K562 (cell line): ENCODE measurements around the gene PSME1.

Source experiments
- CBX3 ChIP-seq, 2 experiments: IDR thresholded peaks; 1 replicate in 1 of 2; 2 replicates in 1 of 2; pipeline ENCODE4 v1.6.1; 2012; ENCODE audit warnings: inconsistent platforms in 2 of 2, low read length in 2 of 2, borderline replicate concordance in 1 of 2, control low read depth in 1 of 2
- CHD1 ChIP-seq: fragments of 200-600 bp; sonication (generic); IDR thresholded peaks from one replicate; pipeline ENCODE4 v1.6.1; 2012; ENCODE audit warnings: mild to moderate bottlenecking, moderate library complexity, low read length, inconsistent platforms
- JUNB ChIP-seq: fragments of 450-650 bp; formaldehyde crosslinking; conservative IDR thresholded peaks from 2 replicates; pipeline ENCODE4 v1.4.0; 2020; ENCODE audit warnings: mild to moderate bottlenecking
- MCM7 ChIP-seq, 2 experiments: fragments of 450-650 bp; IDR thresholded peaks; 2 replicates each; pipeline ENCODE4 v1.6.1; 2016 to 2018
- MIER1 ChIP-seq: fragments of 450-650 bp; IDR thresholded peaks from 2 replicates; pipeline ENCODE4 v1.6.1; 2016; ENCODE audit warnings: antibody characterized with exemption, mild to moderate bottlenecking, low read depth
- TF ChIP-seq, protein P1 (sequence below): sonication (generic); formaldehyde crosslinking; IDR thresholded peaks from 2 replicates; pipeline ENCODE4 v1.8.0; 2022; ENCODE audit warnings: mild to moderate bottlenecking, missing genetic modification reagents
- TF ChIP-seq, protein P2 (sequence below): sonication (generic); formaldehyde crosslinking; IDR thresholded peaks from 2 replicates; pipeline ENCODE4 v1.9.0; 2022; ENCODE audit warnings: mild to moderate bottlenecking, missing genetic modification reagents
- TF ChIP-seq, protein P3 (sequence below): fragments of 250-450 bp; sonication (Bioruptor Pico); IDR thresholded peaks from 2 replicates; pipeline ENCODE4 v1.8.0; 2021; ENCODE audit warnings: borderline replicate concordance, mild to moderate bottlenecking, moderate library complexity; ENCODE audit not compliant: poor library complexity, severe bottlenecking

GRCh38 chr14:24122898-24123297, 13.1 kb upstream of the PSME1 start:
- TF ChIP-seq, protein P1, sequence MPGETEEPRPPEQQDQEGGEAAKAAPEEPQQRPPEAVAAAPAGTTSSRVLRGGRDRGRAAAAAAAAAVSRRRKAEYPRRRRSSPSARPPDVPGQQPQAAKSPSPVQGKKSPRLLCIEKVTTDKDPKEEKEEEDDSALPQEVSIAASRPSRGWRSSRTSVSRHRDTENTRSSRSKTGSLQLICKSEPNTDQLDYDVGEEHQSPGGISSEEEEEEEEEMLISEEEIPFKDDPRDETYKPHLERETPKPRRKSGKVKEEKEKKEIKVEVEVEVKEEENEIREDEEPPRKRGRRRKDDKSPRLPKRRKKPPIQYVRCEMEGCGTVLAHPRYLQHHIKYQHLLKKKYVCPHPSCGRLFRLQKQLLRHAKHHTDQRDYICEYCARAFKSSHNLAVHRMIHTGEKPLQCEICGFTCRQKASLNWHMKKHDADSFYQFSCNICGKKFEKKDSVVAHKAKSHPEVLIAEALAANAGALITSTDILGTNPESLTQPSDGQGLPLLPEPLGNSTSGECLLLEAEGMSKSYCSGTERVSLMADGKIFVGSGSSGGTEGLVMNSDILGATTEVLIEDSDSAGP (CRISPR knock-in tag) = no peak
- no peak for TF ChIP-seq CBX3 (IDR thresholded peaks at IDR 0.05; ENCODE audit: borderline replicate concordance in 1 of 2, low read length in 2 of 2)
- no peak for TF ChIP-seq JUNB
- no peak for TF ChIP-seq CHD1
- no peak for TF ChIP-seq MIER1
- TF ChIP-seq, protein P2, sequence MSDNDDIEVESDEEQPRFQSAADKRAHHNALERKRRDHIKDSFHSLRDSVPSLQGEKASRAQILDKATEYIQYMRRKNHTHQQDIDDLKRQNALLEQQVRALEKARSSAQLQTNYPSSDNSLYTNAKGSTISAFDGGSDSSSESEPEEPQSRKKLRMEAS (CRISPR knock-in tag) = no peak
- TF ChIP-seq, protein P3, sequence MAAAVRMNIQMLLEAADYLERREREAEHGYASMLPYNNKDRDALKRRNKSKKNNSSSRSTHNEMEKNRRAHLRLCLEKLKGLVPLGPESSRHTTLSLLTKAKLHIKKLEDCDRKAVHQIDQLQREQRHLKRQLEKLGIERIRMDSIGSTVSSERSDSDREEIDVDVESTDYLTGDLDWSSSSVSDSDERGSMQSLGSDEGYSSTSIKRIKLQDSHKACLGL (CRISPR knock-in tag) = no peak
- TF ChIP-seq MCM7 (IDR thresholded peaks at IDR 0.05) = no peak
